Tibial artery (tissue), 4 donors: ENCODE measurements around the gene GNB1L.
A peak's percentile ranks its signal among the peaks of the same experiment; 100 is the strongest.

Source experiments
- DNase-seq, 2 donors: peaks; one replicate each; pipeline ENCODE4 v3.0.0-alpha.2; 2019
- H3K27ac ChIP-seq, 2 donors: fragments of 200-600 bp; sonication (generic) in 1 of 2; 1 replicate in 1 of 2; 2 replicates in 1 of 2; pipeline ENCODE4 v1.5.1; 2018 to 2019; ENCODE audit warnings: mild to moderate bottlenecking in 1 of 2
- H3K27me3 ChIP-seq, 2 donors: fragments of 200-600 bp; sonication (generic) in 1 of 2; one replicate each; pipeline versions ENCODE4 v1.5.1 to v1.6.0; 2016 to 2019
- H3K36me3 ChIP-seq, 3 donors: fragments of 200-600 bp; sonication (generic) in 2 of 3; one replicate each; pipeline ENCODE4 v1.5.1; 2016 to 2019; ENCODE audit warnings: mild to moderate bottlenecking in 2 of 3
- H3K4me1 ChIP-seq, 4 donors: fragments of 200-600 bp; sonication (generic) in 2 of 4; 1 replicate in 3 of 4; 2 replicates in 1 of 4; pipeline ENCODE4 v1.5.1; 2016 to 2019
- H3K4me3 ChIP-seq, 2 donors: fragments of 200-600 bp; sonication (generic) in 1 of 2; 1 replicate in 1 of 2; 2 replicates in 1 of 2; pipeline ENCODE4 v1.5.1; 2018 to 2019; ENCODE audit warnings: mild to moderate bottlenecking in 2 of 2
- H3K9me3 ChIP-seq, 3 donors: fragments of 200-600 bp; sonication (generic) in 1 of 3; one replicate each; pipeline ENCODE4 v1.5.1; 2016 to 2019
- CTCF ChIP-seq, 2 experiments: fragments of 200-600 bp in 1 of 2; fragments of 450-650 bp in 1 of 2; IDR thresholded peaks; one replicate each; pipeline ENCODE4 v1.5.1; 2017 to 2019; ENCODE audit warnings: antibody characterized with exemption in 2 of 2, mild to moderate bottlenecking in 1 of 2, moderate library complexity in 1 of 2
- intact Hi-C: fragments of 100-400 bp; cut with DNase I; formaldehyde crosslinking; loops from one replicate; pipeline ENCODE4 v1.15.0; 2023; ENCODE audit warnings: low total_unique reads

The GNB1L gene

DNA sequence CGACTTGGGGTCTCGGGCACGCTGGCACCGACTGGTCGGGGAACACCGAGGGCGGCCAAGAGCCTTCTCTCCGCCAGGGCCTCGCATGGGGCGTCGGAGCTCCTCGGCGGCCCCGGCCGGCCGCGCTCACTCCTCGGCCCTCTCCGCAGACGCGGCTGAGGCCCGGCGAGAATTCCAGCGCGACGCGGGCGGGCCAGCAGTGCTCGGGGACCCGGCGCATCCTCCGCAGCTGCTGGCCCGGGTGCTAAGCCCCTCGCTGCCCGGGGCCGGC, 88.5 kb downstream of the GNB1L start:
- TF ChIP-seq CTCF (IDR thresholded peaks at IDR 0.05) = no peak
- Histone ChIP-seq H3K27ac (no peak overlapping the region), H3K27me3 (peaks cover 0 to 99% of the 10 kb centered on the region in 2 donors), H3K9me3 (no peaks in the 10 kb centered on the region), H3K4me3 (peak overlapping the region; percentile 33 to 42), H3K36me3 (no peaks in the 10 kb centered on the region), H3K4me1 (peaks cover 0 to 21% (median 13%) of the 10 kb centered on the region in 4 donors)
- no peak for DNase-seq
- intact Hi-C loops = no loop called here

DNA sequence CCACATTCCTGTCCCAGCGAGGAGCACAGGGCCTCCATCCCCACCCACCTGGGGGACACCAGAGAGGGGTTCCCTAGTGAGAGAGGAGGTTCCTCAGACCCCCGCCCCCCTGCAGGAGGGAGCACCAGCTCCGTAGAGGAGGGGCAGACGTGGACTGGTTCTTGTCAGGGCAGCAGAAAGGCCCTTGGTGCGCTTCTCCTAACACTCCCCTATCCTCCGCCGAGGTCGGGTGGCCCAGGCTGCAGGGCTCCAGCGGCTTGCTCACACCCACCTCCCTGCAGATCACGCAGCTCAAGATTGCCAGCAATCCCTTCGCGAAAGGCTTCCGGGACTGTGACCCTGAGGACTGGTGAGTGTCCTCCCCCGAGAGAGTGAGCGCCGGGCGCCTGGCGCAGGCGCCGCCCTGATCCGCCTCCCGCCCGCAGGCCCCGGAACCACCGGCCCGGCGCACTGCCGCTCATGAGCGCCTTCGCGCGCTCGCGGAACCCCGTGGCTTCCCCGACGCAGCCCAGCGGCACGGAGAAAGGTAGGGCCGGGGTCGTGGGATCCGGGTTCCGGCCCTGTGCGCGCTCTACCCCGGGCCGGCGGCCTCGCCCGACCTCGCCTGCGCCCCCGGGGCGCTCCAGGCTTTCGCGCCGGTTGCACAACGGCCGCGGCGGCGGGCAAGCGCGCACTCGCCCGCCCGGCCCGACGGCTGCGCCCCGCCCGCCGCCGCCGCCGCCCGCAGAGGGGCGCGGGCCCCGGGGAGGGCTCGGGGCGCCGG, 89.0 kb downstream of the GNB1L start:
- intact Hi-C loops = no loop called here
- no peak for TF ChIP-seq CTCF (IDR thresholded peaks at IDR 0.05)
- no peak for DNase-seq
- Histone ChIP-seq H3K36me3 (no peaks in the 10 kb centered on the region), H3K27me3 (peaks cover 0 to 96% of the 10 kb centered on the region in 2 donors), H3K4me3 (peak overlapping the region in 1 of 2 donors; percentile 42), H3K4me1 (peaks cover 0 to 23% (median 14%) of the 10 kb centered on the region in 4 donors), H3K27ac (no peak overlapping the region), H3K9me3 (no peaks in the 10 kb centered on the region)

GRCh38 chr22:19764636-19765476, 89.8 kb downstream of the GNB1L start:
- no peak overlapping the region for H3K27ac ChIP-seq
- H3K4me1 ChIP-seq = peaks cover 0 to 24% (median 16%) of the 10 kb centered on the region in 4 donors
- peaks cover 0 to 89% of the 10 kb centered on the region in 2 donors for H3K27me3 ChIP-seq
- intact Hi-C loops = no loop called here
- H3K36me3 ChIP-seq = no peaks in the 10 kb centered on the region
- TF ChIP-seq CTCF (IDR thresholded peaks at IDR 0.05) = no peak
- DNase-seq = no peak
- H3K9me3 ChIP-seq = no peaks in the 10 kb centered on the region
- no peak overlapping the region for H3K4me3 ChIP-seq

GRCh38 chr22:19764299-19764593, 90.4 kb downstream of the GNB1L start:
- Histone ChIP-seq H3K36me3 (no peaks in the 10 kb centered on the region), H3K27me3 (peaks cover 0 to 89% of the 10 kb centered on the region in 2 donors), H3K4me1 (peaks cover 0 to 30% (median 22%) of the 10 kb centered on the region in 4 donors), H3K27ac (no peak overlapping the region), H3K9me3 (no peaks in the 10 kb centered on the region), H3K4me3 (no peak overlapping the region)
- intact Hi-C loops = no loop called here
- DNase-seq = no peak
- no peak for TF ChIP-seq CTCF (IDR thresholded peaks at IDR 0.05)

- Histone ChIP-seq H3K36me3 (no peaks in the 10 kb centered on the region), H3K27me3 (peaks cover 0 to 89% of the 10 kb centered on the region in 2 donors), H3K4me1 (peaks cover 0 to 35% (median 24%) of the 10 kb centered on the region in 4 donors), H3K4me3 (no peak overlapping the region), H3K27ac (no peak overlapping the region), H3K9me3 (no peaks in the 10 kb centered on the region)
- DNase-seq = no peak
- intact Hi-C loops = no loop called here
- TF ChIP-seq CTCF (IDR thresholded peaks at IDR 0.05) = no peak
These were observed 91.0 kb downstream of the GNB1L start for GRCh38 chr22:19763458-19764298.
